Transverse colon (tissue), 4 donors: ENCODE data around the gene IQCM. TPM values are rescaled to one million over a fixed set of nuclear protein-coding genes. Genes with fewer than 3 reads are reported as not detected.

Source experiments
- DNase-seq: peaks from one replicate; pipeline ENCODE4 v3.0.0-alpha.2; 2019
- H3K27ac ChIP-seq, 4 donors: fragments of 200-600 bp; sonication (generic); 2 replicates each; pipeline ENCODE4 v1.5.1; 2016 to 2018; ENCODE audit warnings: inconsistent platforms in 4 of 4
- H3K27me3 ChIP-seq: fragments of 200-600 bp; sonication (generic); 2 replicates; pipeline ENCODE4 v1.5.1; 2017; ENCODE audit warnings: inconsistent platforms
- H3K36me3 ChIP-seq, 4 donors: fragments of 200-600 bp; sonication (generic); 2 replicates each; pipeline ENCODE4 v1.5.1; 2017 to 2019; ENCODE audit warnings: inconsistent platforms in 4 of 4
- H3K4me1 ChIP-seq, 4 donors: fragments of 200-600 bp; sonication (generic); 2 replicates each; pipeline ENCODE4 v1.5.1; 2017 to 2020; ENCODE audit warnings: inconsistent platforms in 4 of 4
- H3K4me3 ChIP-seq, 4 donors: fragments of 200-600 bp; sonication (generic); 1 replicate in 1 of 4; 2 replicates in 3 of 4; pipeline versions ENCODE4 v1.5.1 to v1.6.1; 2017 to 2019; ENCODE audit warnings: inconsistent platforms in 4 of 4
- H3K9me3 ChIP-seq, 2 donors: fragments of 200-600 bp; sonication (generic); 2 replicates each; pipeline ENCODE4 v1.5.1; 2017 to 2019; ENCODE audit warnings: inconsistent platforms in 2 of 2
- EP300 ChIP-seq: sonication (generic); formaldehyde crosslinking; IDR thresholded peaks from one replicate; pipeline ENCODE4 v1.6.1; 2017; ENCODE audit warnings: antibody characterized with exemption, low read depth
- POLR2A ChIP-seq: fragments of 450-650 bp; IDR thresholded peaks from one replicate; pipeline ENCODE4 v1.6.1; 2016; ENCODE audit warnings: antibody characterized with exemption, mild to moderate bottlenecking, moderate library complexity
- POLR2AphosphoS5 ChIP-seq, 3 donors: sonication (generic); formaldehyde crosslinking; IDR thresholded peaks; one replicate each; pipeline ENCODE4 v1.6.1; 2016; ENCODE audit warnings: antibody characterized with exemption in 3 of 3
- WGBS, 2 donors: methylation state at CpG; one replicate each; pipeline ENCODE4 v1.1.5; 2018; ENCODE audit warnings: low coverage in 1 of 2; 5-methylcytosine and 5-hydroxymethylcytosine counted together
- in situ Hi-C, 4 donors: fragments of 200-750 bp; cut with MboI; loops; one replicate each; pipeline versions ENCODE4 v1.15.0 to v1.15.1; 2017; ENCODE audit warnings: low sequenced_read_pairs in 3 of 4, low pct_ligation_motif_present in 1 of 4, low pct_unique_long_range_greater_than_20kb in 1 of 4
- intact Hi-C: fragments of 100-400 bp; cut with DNase I; formaldehyde crosslinking; loops from one replicate; pipeline ENCODE4 v1.15.1; 2023; ENCODE audit warnings: low total_unique reads
- total RNA-seq, 4 donors: library from RNA; depleted of rRNA; stranded (reverse); fragments of >200 nt; gene quantifications; one replicate each; pipeline ENCODE4 v1.1.0, GENCODE V29; 2016
- TF ChIP-seq, protein P1 (sequence below), 5 experiments: fragments of 200-600 bp in 3 of 5; fragments of 450-650 bp in 2 of 5; sonication (generic) in 3 of 5; IDR thresholded peaks; 1 replicate in 2 of 5; 2 replicates in 3 of 5; pipeline ENCODE4 v1.5.1; 2016 to 2017; ENCODE audit warnings: antibody characterized with exemption in 5 of 5, inconsistent platforms in 3 of 5, mild to moderate bottlenecking in 2 of 5, moderate library complexity in 1 of 5

Gene IQCM
- total RNA-seq, 4 donors from 2014 or later, result 4.0 to 8.6 (median 8.5) TPM

GRCh38 chr4:149765630-149766029 is 50.0 kb downstream of the IQCM start:
- intact Hi-C loops (no loop called here), in situ Hi-C loops (no loop called here)
- 64 to 74% methylated on average over 3 of the region's 3 CpGs for WGBS, 2 donors
- Histone ChIP-seq H3K4me3 (no peak overlapping the region), H3K27ac (no peak overlapping the region), H3K36me3 (no peaks in the 10 kb centered on the region), H3K27me3 (no peaks in the 10 kb centered on the region), H3K4me1 (no peaks in the 10 kb centered on the region), H3K9me3 (no peaks in the 10 kb centered on the region)
- TF ChIP-seq POLR2AphosphoS5 (IDR thresholded peaks at IDR 0.05), result no peak
- no peak for DNase-seq

GRCh38 chr4:149755969-149756368 is 59.7 kb downstream of the IQCM start:
- 83 to 91% methylated on average over 2 of the region's 2 CpGs for WGBS, 2 donors
- intact Hi-C loops, result no loop called here
- Histone ChIP-seq H3K9me3 (no peaks in the 10 kb centered on the region), H3K4me3 (no peak overlapping the region), H3K27ac (no peak overlapping the region), H3K4me1 (no peaks in the 10 kb centered on the region), H3K36me3 (no peaks in the 10 kb centered on the region), H3K27me3 (no peaks in the 10 kb centered on the region)
- no peak for DNase-seq
- in situ Hi-C loops, result no loop called here
- TF ChIP-seq POLR2AphosphoS5 (IDR thresholded peaks at IDR 0.05), result no peak
- TF ChIP-seq, protein P1, sequence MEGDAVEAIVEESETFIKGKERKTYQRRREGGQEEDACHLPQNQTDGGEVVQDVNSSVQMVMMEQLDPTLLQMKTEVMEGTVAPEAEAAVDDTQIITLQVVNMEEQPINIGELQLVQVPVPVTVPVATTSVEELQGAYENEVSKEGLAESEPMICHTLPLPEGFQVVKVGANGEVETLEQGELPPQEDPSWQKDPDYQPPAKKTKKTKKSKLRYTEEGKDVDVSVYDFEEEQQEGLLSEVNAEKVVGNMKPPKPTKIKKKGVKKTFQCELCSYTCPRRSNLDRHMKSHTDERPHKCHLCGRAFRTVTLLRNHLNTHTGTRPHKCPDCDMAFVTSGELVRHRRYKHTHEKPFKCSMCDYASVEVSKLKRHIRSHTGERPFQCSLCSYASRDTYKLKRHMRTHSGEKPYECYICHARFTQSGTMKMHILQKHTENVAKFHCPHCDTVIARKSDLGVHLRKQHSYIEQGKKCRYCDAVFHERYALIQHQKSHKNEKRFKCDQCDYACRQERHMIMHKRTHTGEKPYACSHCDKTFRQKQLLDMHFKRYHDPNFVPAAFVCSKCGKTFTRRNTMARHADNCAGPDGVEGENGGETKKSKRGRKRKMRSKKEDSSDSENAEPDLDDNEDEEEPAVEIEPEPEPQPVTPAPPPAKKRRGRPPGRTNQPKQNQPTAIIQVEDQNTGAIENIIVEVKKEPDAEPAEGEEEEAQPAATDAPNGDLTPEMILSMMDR (IDR thresholded peaks at IDR 0.05), result no peak
- TF ChIP-seq POLR2A, result no peak

DNA sequence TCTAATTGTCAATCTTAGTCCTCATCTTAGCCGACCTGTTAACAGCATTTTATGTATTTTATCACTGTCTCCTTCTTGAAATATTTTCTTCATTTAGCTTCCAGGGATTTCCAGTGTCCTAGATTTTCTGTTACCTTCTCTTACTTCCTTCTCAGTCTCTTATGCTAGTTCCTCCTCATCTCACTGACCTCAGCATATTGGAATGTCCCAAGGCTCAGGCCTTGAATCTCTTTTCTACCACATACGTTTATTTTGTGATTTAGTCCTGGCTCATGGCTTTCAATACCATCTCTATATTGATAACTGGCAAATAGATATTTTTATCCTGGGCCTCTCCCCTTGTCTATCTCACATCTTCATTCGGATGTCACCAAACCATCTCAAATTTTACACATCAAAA is 61.1 kb downstream of the IQCM start:
- Histone ChIP-seq H3K9me3 (no peaks in the 10 kb centered on the region), H3K27me3 (no peaks in the 10 kb centered on the region), H3K27ac (no peak overlapping the region), H3K4me1 (peaks cover 0 to 6% (median 0%) of the 10 kb centered on the region in 4 donors), H3K36me3 (no peaks in the 10 kb centered on the region), H3K4me3 (no peak overlapping the region)
- no peak for DNase-seq
- in situ Hi-C loops, result no loop called here
- TF ChIP-seq, protein P1 (IDR thresholded peaks at IDR 0.05), result no peak
- TF ChIP-seq POLR2AphosphoS5 (IDR thresholded peaks at IDR 0.05), result no peak
- TF ChIP-seq EP300, result no peak
- TF ChIP-seq POLR2A, result no peak
- intact Hi-C loops, result no loop called here
- 64 to 79% methylated on average over 3 of the region's 3 CpGs for WGBS, 2 donors

DNA sequence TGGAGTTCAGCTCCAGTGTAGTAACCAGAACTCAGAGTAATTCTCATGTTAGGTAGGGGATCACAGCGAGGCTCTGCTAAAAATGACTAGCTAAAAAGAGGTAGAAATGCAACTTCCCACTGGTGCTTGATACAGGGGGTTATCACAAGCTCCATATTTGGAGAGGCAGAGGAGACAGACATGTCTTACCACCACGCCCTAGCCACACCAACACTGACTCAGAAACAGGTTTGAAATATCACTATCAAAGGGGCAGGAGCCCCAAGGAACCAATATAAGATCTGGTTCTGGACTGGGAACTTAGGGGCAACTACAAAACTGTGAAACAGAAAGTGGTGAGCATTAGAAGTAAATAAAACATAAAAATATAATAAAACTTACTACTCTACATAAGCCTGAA is 62.9 kb downstream of the IQCM start:
- DNase-seq, result no peak

DNA sequence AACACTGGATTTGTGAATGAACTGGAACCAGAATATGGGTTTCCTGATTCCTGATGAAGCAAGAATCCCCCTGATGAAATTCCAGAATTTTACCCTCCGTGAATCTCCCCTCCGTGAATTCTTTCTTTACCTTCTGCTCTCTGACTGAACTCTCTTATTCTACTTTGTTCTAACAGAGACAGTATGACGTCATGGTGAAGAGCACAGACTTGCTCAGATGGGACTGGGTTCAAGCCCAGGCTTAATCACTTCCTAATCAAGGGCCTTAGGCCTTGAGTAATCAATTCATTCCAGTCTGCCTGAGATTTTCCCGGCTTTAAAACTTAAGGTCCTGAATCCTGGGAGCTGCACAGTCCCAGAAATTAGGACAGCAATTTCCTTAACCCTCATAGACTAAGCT is 64.5 kb downstream of the IQCM start:
- Histone ChIP-seq H3K4me3 (no peak overlapping the region), H3K27me3 (no peaks in the 10 kb centered on the region), H3K27ac (no peak overlapping the region), H3K9me3 (no peaks in the 10 kb centered on the region), H3K36me3 (no peaks in the 10 kb centered on the region), H3K4me1 (peaks cover 0 to 7% (median 0%) of the 10 kb centered on the region in 4 donors)
- in situ Hi-C loops (no loop called here), intact Hi-C loops (no loop called here)
- no peak for DNase-seq
- WGBS, 2 donors, result 75 to 77% methylated on average over 4 of the region's 4 CpGs
- TF ChIP-seq EP300 (no peak), POLR2A (no peak), POLR2AphosphoS5 (IDR thresholded peaks at IDR 0.05) (no peak)
- TF ChIP-seq, protein P1 (IDR thresholded peaks at IDR 0.05), result no peak

More for the DNA sequence above, 62.9 kb downstream of the IQCM start:
- Histone ChIP-seq H3K36me3 (no peaks in the 10 kb centered on the region), H3K27me3 (no peaks in the 10 kb centered on the region), H3K9me3 (no peaks in the 10 kb centered on the region), H3K4me3 (no peak overlapping the region), H3K27ac (no peak overlapping the region), H3K4me1 (peaks cover 0 to 7% (median 0%) of the 10 kb centered on the region in 4 donors)
- no peak for TF ChIP-seq POLR2A
- intact Hi-C loops (no loop called here), in situ Hi-C loops (no loop called here)
- 65 to 100% methylated on average over 1 to 2 of the region's 2 CpGs for WGBS, 2 donors
